Femur (tissue), 1 donor: ENCODE results near the gene CEP128.
"Not testable (repeated sequence)": the region's sequence is repeated elsewhere in the genome, so short reads cannot be mapped to it uniquely, and the experiment has no call there.

Source experiments
- DNase-seq: peaks from one replicate; pipeline ENCODE4 v3.0.0-alpha.2; 2017

CEP128 gene

DNA sequence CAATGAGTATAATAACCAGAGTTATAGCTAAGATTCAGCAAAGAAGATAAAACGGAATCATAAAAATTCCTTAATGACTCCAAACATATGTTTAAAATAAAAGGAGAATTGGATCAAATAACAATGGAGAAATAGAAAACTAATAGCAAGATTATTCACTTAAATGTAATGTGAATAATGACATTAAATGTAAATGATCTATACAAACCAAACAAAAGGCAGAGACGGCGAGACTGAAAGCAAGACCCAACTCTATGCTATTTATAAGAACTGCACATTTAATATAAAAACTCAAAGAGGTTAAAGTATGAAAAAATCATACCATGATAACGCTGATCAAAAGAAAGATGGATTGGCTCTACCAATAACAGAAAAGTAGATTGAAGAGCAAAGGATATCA is 10.0 kb upstream of the CEP128 start:
- no peak for DNase-seq

DNA sequence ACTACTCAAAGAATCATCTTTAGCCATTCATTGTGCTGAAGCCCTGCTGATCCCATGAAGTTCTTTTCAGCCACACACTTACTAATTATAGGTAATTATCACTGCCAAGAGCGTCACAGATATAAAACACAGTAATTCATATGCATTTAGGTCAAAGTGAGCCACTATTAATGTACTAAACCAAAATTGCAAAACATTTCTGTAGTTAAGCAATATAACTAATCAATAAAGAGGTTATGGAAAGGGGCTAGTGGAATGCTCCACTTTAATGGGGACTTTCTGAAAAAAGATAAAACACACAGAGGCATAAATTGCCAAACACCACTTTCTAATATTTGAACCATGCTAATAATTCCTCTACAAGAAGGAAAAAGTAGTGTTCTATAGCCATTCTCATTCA is 6.8 kb upstream of the CEP128 start:
- no peak for DNase-seq

DNA sequence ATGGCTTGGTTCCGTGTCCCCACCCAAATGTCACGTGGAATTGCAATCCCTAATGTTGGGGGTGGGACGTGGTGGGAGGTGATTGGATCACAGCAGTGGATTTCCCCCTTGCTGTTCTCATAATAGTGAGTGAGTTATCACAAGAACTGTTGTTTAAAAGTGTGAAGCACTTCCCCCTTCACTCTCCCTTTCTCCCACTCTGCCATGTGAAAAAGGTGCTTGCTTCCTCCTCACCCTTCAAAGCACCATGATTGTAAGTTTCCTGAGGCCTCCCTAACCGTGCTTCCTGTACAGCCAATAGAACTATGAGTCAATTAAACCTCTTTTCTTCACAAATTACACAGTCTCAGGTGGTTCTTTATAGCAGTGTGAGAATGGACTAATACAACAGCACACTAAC is 5.3 kb upstream of the CEP128 start:
- no peak for DNase-seq

DNA sequence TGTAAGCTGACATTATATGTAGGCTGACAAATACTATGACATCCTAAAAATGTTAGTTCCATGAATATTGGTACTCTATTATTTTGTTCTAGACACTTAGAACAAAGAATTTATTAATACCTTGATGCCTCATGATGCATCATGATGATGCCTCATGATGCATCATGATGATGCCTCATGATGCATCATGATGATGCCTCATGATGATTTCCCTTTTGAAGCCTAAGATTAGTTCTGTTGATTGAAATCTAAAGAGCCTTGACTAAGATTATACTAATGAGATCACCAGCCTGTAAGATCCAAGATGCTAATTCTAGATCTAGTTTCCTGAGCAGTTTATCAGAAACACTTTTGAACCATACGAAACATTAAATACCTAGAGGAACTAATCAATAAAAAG is 4.6 kb upstream of the CEP128 start:
- no peak for DNase-seq

DNA sequence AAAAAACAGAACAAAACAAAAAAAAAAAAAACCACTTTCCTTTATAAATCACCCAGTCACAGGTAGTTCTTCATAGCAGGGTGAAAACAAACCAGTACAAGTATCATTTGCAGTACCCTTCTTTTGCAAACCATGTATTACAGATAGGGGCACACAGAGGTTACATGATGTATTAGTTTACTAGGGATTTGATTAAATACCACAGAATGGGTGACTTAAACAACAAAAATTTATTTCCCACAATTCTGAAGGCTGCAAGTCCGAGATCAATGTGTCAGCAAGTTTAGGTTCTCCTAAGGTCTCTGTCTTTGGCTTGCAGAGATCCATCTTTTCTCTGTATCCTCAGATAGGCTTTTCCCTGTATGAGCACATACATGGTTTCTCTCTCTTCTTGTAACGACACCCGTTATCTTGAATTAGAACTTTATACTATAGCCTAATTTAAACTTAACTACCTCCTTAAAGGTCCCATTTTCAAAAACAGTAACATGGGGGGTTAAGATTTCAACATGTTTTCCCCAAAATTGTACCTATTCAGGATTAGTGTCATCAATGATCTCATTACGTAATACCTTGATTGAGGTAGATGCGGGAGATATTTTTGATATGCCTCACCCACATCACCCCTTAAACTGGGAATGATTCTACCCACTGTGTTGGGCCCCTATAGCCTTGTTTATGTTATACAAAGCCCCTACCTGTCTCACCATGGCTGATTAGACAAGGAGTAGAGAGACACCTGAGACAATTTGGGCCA is 3.5 kb upstream of the CEP128 start:
- no peak for DNase-seq

DNA sequence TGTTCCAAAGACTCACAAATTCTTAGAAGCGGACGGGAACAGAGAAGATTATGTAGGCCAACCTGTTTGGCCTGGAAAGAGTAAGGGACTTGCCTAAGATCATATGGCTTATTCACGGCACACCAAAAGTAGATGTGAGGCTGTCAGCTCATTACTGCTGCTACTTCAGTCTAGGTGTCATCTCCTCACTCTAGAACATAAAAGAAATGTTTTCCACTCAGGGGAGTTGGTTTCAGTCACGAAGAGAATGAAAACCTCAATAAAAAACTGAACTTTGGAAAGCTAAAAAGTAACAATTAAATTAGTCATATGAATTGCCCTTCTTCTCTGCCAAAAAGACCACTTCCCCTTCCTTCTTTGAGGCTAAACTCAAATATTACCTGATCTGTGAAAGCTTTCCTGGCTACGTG is 658 bp upstream of the CEP128 start:
- no peak for DNase-seq

DNA sequence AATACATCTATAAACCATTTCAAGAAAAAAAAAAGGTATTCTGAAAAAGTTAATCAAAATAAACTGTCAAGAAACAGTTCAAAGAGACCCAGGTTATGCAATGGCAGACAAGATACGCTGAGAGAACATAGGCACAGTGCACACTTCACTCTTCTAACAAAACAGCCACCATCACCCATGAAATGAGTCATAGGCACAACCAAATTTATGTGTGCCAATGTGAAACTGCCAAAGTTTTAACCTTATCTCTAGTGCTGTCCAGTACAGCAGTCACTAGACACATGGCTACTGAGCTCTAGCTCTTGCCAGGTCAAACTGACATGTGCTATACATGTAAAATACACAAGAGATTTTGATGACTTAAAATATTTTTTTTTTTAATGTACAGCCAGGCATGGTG is 1.4 kb downstream of the CEP128 start:
- DNase-seq: no peak

DNA sequence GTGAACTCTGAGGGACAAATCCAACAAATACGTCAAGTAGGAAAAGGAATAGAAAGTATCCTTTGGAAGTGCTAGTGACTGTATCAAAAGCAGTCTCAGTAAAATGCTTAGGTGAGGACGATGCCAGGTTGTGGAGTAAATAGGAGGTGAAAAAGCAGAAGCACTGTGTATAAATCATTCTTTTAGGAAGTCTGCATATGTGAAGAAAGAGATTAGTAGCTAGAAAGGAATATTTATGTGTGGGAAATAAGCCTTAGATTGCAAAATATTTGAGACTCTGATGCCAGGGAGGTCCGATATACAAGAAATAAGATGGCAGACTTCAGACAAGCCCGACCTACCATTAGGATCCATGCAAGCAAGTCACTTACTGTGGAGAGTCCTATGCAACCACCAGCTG is 7.9 kb downstream of the CEP128 start:
- DNase-seq: no peak

DNA sequence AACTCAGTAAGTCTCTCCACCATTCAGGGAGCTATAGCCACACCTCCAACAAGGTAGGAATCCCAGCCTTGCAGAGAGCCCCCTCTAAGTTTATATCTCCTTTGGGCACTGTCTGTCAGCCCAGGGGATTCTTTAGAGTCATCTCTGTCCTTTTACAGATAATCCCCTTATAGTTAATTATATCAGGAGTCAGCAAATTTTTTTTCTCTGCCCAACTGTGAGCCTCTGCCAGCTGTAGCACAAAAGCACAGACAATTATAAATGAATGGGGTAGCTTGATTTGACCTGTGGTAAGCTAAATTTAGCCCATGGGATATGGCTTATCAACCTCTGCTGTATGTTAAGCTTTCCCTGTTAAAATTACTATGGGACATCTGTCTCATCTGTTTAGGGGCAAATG is 8.3 kb downstream of the CEP128 start:
- no peak for DNase-seq

DNA sequence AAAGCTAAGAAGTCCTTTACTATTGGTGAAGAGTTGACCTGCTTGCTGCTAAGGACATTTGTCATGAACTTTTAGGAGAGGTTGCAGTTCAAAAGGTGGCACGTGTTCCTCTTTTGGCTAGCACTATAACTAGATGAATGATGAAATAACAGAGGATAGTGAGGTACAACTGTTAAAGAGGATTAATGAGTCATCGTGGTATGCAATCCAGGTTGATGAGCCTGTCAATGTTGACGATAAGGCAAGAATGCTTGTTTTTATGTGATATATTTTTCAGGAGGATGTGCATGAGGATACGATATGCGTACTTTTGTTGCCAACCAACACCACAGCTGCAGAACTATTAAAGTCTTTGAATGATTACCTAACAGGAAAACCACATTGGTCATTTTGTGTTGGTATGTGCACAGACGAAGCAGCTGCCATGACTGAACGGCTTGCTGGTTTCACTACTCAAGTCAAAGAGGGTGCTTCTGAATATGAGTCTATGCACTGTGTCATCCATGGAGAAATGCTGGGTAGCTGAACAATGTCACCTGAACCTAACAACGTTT is 10.6 kb downstream of the CEP128 start:
- no peak for DNase-seq

DNA sequence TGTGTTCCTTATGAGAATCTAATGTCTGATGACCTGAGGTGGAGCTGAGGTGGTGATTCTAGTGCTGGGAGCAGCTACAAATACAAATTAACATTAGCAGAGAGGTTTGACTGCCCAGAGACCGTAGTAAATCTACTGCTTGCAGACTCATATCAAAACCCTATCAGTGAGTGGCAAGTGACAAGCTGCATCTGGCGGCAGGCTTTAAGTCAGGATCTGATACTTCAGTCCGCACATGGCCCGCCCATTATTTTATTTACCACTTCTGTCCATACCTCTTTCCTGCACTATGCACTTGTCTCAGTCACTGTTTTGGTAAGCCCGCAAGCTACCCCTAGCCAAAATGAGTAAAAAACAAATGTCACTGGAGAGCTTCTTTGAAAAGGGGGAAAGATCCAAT is 11.4 kb downstream of the CEP128 start:
- DNase-seq: no peak

DNA sequence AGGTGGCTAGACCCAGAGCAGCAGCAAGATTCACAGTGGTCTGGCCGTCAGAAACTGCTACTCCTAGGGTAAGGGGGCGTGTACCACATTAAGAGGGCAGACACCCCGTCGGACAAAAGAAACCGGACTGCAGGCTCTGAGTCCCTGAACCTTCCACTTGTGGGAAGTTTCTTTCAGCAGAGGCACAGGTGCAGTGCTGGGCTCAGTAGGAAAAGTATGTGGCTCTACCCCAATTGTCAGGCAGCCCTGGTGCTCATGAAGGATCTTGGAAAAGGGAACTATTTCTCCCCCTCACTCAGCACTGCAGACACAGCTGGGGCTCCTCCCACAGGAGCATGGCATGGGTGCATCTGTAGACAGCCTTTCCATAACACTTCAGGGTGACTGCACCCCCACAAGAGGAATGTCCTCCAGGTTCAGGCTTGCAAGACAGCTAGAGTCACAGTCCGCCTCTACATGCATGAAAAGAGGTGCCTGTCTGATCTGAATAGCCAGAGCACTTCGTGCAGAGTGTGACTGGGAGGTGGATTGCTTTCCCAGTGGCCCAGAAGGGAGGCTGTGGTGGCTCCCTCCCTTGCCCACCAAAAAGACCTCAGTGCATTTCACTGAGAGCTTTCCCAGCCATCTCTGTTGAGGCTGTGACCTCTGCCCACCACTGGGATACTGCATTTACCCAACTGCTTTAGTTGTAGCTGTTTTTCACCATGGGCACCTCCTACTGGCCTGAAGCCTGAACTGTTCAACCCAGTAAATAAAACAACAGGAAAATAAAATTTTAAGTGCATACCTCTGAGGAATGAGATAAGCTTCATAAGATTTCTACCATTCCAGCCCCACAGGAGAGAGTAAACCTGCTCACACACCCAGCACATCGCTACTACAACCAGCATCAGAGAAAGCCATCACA is 14.2 kb downstream of the CEP128 start:
- DNase-seq: no peak

DNA sequence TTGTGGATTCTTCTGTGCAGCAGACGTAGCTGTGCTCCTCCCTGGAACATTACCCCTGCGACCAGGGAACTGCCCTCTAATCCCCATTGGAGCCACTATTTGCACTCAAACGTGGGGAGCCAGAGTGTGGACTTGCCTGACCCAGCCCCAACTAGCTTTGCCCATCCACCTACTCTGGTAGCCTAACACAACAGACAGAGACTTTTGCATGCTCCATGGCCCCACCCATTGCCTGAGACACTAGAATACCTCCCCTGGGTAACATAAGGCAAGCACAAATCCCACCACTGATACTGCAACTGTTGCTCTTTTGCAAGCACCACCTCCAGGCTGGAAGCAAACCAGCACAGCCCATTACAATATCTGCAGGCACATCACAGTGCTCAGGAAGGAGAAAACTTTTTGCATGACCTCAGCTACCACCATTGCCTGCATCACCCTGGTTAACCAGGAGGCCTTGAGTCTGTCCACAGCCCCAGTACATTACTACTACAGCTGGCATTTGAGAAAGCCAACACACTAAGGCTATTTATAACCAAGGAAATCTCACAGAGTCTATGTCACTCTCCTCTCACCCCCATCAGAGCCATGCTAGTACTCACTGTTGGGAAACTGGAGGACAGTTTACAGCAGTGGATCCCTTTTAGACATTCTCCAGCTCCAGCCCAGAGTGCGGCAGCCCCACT is 15.0 kb downstream of the CEP128 start:
- no peak for DNase-seq

DNA sequence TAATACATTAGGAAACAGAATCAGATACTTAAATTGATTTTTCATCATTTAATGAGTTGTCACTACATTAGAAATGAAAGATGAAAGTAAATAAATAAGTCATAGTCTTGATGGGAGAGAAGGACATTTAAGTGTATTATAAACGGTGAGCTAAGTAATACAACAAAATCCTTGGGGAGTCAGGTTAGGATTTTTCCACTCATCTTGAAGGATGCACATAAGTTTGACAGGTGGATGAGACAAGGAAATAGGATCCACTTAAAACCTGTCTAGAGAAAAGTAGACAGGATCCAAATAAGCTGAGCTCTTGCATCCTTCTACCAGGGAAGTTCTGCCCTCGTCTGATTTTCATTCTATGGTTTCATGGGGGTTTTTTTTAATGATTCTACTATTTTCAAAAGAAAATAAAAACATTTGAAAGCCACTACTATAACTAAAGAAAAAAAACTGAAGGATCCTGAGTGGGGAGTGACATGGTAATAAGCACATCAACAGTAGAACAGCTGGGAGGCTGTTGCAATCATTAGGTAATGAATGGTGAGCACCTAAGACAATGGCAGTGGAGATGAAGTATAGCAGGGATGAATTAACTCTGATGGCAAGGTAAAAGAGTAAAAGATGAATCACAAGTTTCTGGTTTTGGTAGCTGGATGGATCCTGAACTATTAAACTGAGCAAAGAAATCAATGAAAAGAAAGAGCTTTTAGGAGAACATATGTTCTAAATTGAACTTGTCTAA is 17.0 kb downstream of the CEP128 start:
- DNase-seq: no peak

DNA sequence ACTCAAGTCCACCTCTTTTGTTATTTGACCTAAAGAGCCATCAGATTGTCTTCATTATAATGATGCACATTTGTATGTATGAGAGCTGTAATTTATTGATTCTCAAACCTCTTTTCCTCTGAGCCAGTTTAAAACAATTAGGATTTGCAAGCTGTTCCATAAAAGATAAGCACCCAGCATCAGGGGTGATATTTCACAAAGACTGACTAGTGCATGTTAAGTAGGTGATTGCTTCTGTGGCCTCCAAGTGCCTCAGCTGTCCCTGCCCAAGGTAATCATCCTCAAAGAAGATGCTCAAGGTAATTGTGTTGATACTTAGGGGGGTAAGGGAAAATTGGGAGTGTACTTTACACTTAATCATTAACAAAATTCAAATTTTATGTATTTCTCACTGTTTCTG is 18.2 kb downstream of the CEP128 start:
- DNase-seq: no peak

DNA sequence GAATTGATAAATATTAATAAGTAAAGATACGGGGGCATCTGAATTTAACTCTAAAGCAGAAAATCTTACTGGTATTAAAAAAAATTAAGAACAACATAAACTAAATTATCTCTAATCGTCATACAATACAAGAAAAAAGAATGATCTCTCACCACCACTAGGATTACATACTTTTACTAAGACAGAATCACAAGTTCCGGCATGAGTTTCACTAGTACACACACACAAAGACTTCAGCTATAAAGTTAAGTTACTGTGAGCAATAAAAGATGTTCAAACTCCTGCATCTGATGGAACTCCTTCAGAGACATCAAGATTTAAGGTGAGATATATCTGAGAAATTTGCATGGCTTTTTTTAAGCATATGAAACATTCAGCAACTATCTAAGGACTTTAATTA is 21.9 kb downstream of the CEP128 start:
- DNase-seq: no peak

DNA sequence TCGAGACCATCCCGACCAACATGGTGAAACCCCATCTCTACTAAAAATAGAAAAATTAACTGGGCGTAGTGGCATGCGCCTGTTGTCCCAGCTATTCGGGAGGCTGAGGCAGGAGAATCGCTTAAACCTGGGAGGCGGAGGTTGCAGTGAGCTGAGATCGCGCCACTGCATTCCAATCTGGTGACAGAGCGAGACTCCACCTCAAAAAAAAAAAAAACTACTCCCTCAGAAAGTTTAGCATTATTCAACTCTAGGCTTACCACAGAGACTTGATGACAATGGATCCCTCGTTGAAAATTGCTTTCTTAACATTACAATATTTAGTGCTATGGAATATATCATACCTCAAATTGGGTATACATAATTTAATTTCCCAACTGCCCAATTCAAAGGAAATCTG is 29.5 kb downstream of the CEP128 start:
- DNase-seq: not testable (repeated sequence)

DNA sequence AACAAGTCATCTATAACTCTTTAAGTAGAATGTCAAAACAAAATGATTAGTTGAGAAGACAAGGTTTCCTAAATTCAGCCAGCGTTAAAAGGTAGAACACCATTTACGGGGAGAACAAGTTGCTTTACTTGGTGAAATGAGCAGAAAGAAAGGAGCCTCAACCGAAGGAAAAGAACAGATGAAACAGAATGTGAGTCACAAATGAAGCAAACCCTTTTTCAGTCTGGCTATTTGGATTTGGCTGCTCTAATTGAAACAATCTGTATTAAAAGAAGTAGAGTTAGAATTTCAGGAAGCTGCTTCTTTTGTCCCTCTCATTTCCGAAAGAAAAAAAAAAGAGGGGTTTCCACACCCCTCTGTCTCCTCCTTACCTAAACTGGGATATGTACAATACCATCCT is 34.6 kb downstream of the CEP128 start:
- DNase-seq: no peak

DNA sequence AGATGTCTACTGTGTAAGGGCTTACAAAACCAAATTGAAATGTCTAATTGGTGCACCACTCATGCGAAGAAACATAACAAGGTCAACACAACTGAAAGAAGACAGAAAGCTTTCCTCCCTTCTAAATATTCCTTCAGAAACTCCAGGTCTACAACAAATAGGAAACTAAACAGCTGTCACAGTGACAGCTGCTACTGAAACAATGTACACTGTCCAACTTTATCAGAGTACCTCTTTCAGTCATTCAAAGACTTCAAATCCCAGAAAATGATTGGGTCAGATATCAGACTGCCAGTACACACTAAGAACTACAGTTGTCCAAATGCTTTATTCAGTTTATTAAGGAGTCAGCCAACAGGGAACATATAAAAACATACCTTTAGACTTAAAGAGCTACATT is 35.2 kb downstream of the CEP128 start:
- DNase-seq: no peak

DNA sequence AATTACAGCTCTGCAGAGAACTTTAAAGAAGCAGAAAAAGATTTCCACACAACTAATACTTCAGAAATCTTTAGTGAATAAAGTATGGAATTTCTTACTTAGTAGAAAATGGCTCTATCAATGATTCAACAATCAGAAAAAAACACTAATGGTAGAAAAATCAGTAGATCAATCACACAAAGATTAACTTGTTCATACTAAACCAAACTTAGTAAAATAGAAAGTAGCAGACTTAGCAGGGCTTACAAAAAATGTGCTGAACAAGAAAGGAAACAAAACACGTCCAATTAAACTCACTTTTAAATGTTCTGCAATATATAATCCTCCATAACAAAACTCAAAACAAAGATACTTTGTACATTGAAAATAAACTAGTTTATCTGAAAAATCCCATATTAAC is 38.9 kb downstream of the CEP128 start:
- DNase-seq: no peak

DNA sequence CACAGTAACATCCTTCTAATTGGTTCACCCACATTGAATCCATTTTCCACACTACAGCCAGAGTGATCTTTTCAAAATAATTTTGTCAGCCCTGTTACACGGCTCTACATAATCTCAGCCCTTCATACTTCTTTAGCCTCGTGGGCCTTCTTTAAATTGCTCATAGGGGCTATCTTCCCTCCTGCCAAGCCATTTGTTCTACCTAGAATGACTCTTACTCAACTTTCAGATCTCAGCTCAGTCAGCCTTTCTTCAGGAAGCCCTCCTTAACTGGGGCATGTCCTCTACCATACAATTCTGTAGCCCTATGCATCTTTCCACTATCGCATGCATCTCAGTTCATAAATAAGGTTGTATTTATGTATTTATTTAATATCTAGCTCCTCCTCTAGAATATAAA is 39.7 kb downstream of the CEP128 start:
- DNase-seq: no peak

DNA sequence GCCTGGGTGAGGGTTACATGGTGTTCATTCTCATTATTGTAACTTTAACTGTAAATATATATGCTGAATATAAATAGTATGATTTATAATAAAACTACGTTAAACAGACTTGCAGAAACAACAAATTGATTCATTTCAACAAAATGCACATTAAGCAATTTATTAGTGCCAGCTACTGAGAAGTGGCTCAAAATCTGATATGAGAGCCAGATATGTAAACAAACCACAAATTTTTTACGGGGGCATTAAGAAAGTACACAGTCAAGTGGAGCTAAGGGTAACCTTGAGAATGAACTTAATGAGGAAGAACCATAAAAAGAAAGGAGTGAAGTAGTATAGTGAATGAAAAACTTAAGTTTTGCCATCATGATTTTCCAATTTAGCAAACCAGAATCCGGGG is 40.3 kb downstream of the CEP128 start:
- DNase-seq: no peak

DNA sequence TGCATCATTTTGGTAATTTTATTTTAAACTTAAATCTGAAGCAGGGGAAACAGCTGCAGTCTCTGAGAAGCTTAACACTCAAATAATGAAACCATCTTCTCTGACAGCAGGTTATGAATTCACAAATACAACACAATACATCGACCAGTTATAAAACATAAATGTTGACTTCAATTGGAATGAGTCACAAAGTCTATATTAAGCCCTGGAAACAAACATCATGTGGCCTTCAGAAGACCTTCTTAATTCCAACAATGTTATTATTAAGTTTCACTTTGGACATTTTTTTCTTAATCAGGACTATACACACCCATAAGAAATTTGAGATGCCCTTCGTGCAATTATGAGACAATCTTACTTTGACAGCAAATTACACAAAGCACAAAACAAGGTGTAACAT is 68.9 kb downstream of the CEP128 start:
- DNase-seq: no peak
